ENCODE measurements around the gene FAM200C. TPM values are rescaled to one million over a fixed set of nuclear protein-coding genes. Genes with fewer than 3 reads are reported as not detected.

FAM200C gene
- total and polyA plus RNA-seq, 2 experiments from 2014 or later = 3.0 to 5.3 TPM

DNA sequence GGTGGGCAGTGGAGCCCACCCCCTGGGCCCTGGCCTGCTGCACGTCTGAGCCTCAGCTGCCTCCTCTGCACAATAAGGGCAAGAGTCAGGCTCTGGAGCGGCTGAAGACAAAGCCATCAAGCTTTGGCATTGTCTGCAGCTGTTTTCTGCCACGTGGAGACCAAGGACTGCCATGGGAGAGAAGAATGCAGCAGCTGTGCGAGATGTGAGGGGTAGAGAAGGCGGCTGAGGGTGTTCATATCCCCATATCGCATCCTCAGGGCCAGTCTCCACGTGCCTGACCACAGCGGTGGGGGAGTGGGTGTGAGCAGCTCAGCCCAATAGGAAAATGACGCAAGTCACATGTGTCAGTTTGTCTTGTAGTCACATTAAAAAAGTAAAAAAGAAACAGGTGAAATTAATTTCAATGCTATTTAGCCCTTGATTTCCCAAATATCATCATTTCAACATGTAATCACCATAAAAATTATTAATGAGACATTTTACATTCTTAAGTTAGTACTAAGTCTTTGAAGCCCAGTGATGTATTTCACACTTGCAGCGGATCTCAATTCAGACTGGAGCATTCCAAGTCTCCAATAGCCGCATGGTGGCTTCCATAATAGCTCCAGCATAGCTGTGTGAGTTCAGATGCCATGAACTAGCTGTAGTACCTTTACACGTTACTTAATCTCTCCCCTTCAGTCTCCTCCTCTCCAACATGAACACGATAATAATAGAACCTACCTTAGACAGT is 36.0 kb downstream of the FAM200C start:
- peak overlapping the region; percentile 74 for H3K27ac ChIP-seq
- H3K9me3 ChIP-seq (ENCODE audit: low read depth) = no peaks in the 10 kb centered on the region
- H3K27me3 ChIP-seq = no peaks in the 10 kb centered on the region
- DNase-seq (ENCODE audit: low spot score) = no peak
- H2AFZ ChIP-seq = peak overlapping the region; percentile 3
- no peaks in the 10 kb centered on the region for H3K79me2 ChIP-seq
- 74% methylated on average over 13 of the region's 13 CpGs for WGBS (ENCODE audit: low lambda C conversion rate, missing lambda C conversion rate)
- no peaks in the 10 kb centered on the region for H3K36me3 ChIP-seq (replicated peaks; ENCODE audit: insufficient read depth, low read depth)
- TF ChIP-seq EZH2 (IDR thresholded peaks at IDR 0.05; ENCODE audit: borderline replicate concordance) = no peak
- TF ChIP-seq, protein P1, sequence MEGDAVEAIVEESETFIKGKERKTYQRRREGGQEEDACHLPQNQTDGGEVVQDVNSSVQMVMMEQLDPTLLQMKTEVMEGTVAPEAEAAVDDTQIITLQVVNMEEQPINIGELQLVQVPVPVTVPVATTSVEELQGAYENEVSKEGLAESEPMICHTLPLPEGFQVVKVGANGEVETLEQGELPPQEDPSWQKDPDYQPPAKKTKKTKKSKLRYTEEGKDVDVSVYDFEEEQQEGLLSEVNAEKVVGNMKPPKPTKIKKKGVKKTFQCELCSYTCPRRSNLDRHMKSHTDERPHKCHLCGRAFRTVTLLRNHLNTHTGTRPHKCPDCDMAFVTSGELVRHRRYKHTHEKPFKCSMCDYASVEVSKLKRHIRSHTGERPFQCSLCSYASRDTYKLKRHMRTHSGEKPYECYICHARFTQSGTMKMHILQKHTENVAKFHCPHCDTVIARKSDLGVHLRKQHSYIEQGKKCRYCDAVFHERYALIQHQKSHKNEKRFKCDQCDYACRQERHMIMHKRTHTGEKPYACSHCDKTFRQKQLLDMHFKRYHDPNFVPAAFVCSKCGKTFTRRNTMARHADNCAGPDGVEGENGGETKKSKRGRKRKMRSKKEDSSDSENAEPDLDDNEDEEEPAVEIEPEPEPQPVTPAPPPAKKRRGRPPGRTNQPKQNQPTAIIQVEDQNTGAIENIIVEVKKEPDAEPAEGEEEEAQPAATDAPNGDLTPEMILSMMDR (IDR thresholded peaks at IDR 0.05; ENCODE audit: poor library complexity) = no peak
- H3K4me1 ChIP-seq (ENCODE audit: insufficient read depth) = peaks cover 23% of the 10 kb centered on the region
- H4K20me1 ChIP-seq (ENCODE audit: insufficient read depth, poor library complexity, severe bottlenecking) = no peaks in the 10 kb centered on the region
- no peaks in the 10 kb centered on the region for H3K9me2 ChIP-seq (replicated peaks; ENCODE audit: insufficient read depth)
- peak overlapping the region; percentile 2 for H3K4me2 ChIP-seq
- H3K4me3 ChIP-seq = no peak overlapping the region

DNA sequence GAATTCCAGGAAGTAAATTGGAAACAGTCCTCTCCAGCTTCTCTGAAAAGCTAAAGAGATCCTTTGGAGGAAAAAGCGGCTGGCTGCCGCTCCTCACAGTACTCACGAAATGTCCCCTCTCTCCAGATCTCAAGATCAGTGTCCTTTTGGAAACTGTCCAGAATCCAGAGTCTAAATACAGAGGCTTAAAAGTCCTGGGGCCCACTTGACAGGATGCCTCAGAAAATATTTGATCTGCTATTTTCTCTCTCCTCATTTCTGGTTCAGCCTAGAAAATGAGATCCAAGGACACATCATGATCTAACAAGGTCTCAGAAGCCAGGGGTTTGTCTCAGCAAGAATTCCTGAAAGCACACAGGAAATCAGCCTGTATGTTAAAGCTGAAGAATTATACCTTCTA is 36.6 kb downstream of the FAM200C start:
- H3K4me1 ChIP-seq (ENCODE audit: insufficient read depth) = peaks cover 23% of the 10 kb centered on the region
- peak overlapping the region; percentile 74 for H3K27ac ChIP-seq
- peak overlapping the region; percentile 3 for H2AFZ ChIP-seq

DNA sequence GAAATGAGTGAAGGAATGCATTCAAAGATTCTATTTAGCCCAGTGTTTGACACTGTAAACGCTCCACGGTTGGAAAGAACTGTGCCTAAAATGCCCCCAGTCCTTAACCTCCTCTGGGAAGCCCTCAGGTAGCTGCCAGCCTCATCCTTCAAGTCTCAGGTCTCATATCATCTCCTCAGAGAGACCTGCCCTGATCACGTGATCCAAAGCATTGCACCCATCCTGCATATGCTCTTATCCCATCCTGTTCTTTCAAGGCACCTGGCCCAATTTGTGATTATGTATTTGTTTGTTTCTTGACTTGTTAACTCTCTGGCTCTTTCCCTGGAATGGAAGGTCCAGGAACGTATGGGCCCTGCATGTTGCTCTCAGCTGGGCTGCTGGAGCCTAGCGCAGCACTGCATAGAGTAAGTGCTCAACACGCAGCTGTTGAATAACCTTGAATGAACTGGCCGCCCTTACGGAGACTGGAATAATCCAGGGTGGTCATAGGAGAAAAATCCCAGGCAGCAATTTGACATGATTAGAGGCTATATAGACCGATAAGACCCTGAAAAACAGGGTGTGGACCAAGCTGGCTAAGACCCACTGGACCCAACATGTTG is 38.1 kb downstream of the FAM200C start:
- no peak overlapping the region for H3K27ac ChIP-seq
- 80% methylated on average over 9 of the region's 9 CpGs for WGBS (ENCODE audit: low lambda C conversion rate, missing lambda C conversion rate)
- no peak for DNase-seq (ENCODE audit: low spot score)

More for the DNA sequence above, 36.6 kb downstream of the FAM200C start:
- H4K20me1 ChIP-seq (ENCODE audit: insufficient read depth, poor library complexity, severe bottlenecking) = no peaks in the 10 kb centered on the region
- H3K9me2 ChIP-seq (replicated peaks; ENCODE audit: insufficient read depth) = no peaks in the 10 kb centered on the region
- H3K4me2 ChIP-seq = peak overlapping the region; percentile 2
- H3K79me2 ChIP-seq = no peaks in the 10 kb centered on the region
- H3K27me3 ChIP-seq = no peaks in the 10 kb centered on the region
- WGBS (ENCODE audit: low lambda C conversion rate, missing lambda C conversion rate) = 46% methylated on average over 3 of the region's 3 CpGs
- H3K36me3 ChIP-seq (replicated peaks; ENCODE audit: insufficient read depth, low read depth) = no peaks in the 10 kb centered on the region
- TF ChIP-seq EZH2phosphoT487 (IDR thresholded peaks at IDR 0.05; ENCODE audit: low read depth, severe bottlenecking, unreplicated experiment) (no peak), EZH2 (IDR thresholded peaks at IDR 0.05; ENCODE audit: borderline replicate concordance) (no peak)
- TF ChIP-seq, protein P1 (IDR thresholded peaks at IDR 0.05; ENCODE audit: poor library complexity) = no peak
- DNase-seq (ENCODE audit: low spot score) = peak; percentile 43
- H3K9me3 ChIP-seq (ENCODE audit: low read depth) = no peaks in the 10 kb centered on the region
- H3K4me3 ChIP-seq = no peak overlapping the region

More for the DNA sequence above, 38.1 kb downstream of the FAM200C start:
- no peaks in the 10 kb centered on the region for H3K9me3 ChIP-seq (ENCODE audit: low read depth)
- H2AFZ ChIP-seq = no peak overlapping the region
- no peaks in the 10 kb centered on the region for H3K79me2 ChIP-seq
- no peaks in the 10 kb centered on the region for H4K20me1 ChIP-seq (ENCODE audit: insufficient read depth, poor library complexity, severe bottlenecking)
- H3K4me3 ChIP-seq = no peak overlapping the region
- H3K4me1 ChIP-seq (ENCODE audit: insufficient read depth) = peaks cover 25% of the 10 kb centered on the region
- no peaks in the 10 kb centered on the region for H3K36me3 ChIP-seq (replicated peaks; ENCODE audit: insufficient read depth, low read depth)
- no peaks in the 10 kb centered on the region for H3K9me2 ChIP-seq (replicated peaks; ENCODE audit: insufficient read depth)
- no peak overlapping the region for H3K4me2 ChIP-seq
- no peaks in the 10 kb centered on the region for H3K27me3 ChIP-seq
- TF ChIP-seq EZH2 (IDR thresholded peaks at IDR 0.05; ENCODE audit: borderline replicate concordance) = no peak
- no peak for TF ChIP-seq EZH2phosphoT487 (IDR thresholded peaks at IDR 0.05; ENCODE audit: low read depth, severe bottlenecking, unreplicated experiment)
- TF ChIP-seq, protein P1 (IDR thresholded peaks at IDR 0.05; ENCODE audit: poor library complexity) = no peak

All from hepatocyte (in vitro differentiated cells).